Mammary epithelial cell (primary cell): ENCODE results near the gene NF2.

ENCODE experiments used
- EZH2 ChIP-seq: IDR thresholded peaks from 2 replicates; pipeline ENCODE4 v1.6.1; 2012; ENCODE audit warnings: low read length, inconsistent platforms, borderline replicate concordance
- TF ChIP-seq, protein P1 (sequence below), 2 donors: IDR thresholded peaks in 1 of 2; conservative IDR thresholded peaks in 1 of 2; 2 replicates each; pipeline ENCODE4 v1.5.1; 2011 to 2012; ENCODE audit warnings: inconsistent platforms in 2 of 2, low read length in 2 of 2, mild to moderate bottlenecking in 2 of 2, control low read depth in 1 of 2, low read depth in 1 of 2; ENCODE audit not compliant: insufficient read depth in 1 of 2; ENCODE audit errors: extremely low read depth in 1 of 2

DNA sequence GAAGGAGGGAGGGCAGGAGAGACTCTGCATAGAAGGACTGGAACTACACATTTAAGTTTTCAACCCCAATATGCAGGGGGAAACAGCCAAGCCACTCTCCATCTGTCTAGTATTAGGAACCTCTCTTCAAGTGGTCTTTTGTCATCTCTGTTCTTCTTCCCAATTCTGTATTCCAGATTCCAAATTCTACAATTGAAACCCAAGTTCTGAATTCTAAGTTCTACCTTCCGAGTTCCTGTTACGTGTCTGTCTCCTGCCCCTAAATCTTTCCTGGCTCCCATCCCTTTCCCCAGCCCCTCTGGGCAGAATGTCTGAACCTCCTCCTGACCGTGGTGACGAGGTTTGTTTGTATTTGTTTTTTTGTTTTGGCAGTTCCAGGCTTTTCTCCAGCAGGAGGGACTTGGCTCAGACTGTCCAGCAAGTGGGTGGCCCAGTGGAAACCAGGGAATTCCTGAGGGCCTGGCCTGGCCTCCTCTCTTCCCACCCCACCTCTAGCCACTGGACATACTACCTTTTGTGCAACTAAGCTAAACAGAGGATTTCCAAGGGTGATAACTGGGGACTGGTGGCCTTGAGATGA lies 48.3 kb upstream of the NF2 start:
- TF ChIP-seq EZH2, result no peak
- TF ChIP-seq, protein P1, sequence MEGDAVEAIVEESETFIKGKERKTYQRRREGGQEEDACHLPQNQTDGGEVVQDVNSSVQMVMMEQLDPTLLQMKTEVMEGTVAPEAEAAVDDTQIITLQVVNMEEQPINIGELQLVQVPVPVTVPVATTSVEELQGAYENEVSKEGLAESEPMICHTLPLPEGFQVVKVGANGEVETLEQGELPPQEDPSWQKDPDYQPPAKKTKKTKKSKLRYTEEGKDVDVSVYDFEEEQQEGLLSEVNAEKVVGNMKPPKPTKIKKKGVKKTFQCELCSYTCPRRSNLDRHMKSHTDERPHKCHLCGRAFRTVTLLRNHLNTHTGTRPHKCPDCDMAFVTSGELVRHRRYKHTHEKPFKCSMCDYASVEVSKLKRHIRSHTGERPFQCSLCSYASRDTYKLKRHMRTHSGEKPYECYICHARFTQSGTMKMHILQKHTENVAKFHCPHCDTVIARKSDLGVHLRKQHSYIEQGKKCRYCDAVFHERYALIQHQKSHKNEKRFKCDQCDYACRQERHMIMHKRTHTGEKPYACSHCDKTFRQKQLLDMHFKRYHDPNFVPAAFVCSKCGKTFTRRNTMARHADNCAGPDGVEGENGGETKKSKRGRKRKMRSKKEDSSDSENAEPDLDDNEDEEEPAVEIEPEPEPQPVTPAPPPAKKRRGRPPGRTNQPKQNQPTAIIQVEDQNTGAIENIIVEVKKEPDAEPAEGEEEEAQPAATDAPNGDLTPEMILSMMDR (conservative IDR thresholded peaks at IDR 0.05 in 1 of 2, IDR thresholded peaks at IDR 0.05 in 1 of 2; ENCODE audit: extremely low read depth in 1 of 2, insufficient read depth in 1 of 2, low read depth in 1 of 2, low read length in 2 of 2), result no peak
